ENCODE measurements around the gene VPS41. TPM values are rescaled to one million over a fixed set of nuclear protein-coding genes. Genes with fewer than 3 reads are reported as not detected.

VPS41 gene
- total and polyA plus RNA-seq, 4 donors: 9.2 to 24.1 (median 16.1) TPM

DNA sequence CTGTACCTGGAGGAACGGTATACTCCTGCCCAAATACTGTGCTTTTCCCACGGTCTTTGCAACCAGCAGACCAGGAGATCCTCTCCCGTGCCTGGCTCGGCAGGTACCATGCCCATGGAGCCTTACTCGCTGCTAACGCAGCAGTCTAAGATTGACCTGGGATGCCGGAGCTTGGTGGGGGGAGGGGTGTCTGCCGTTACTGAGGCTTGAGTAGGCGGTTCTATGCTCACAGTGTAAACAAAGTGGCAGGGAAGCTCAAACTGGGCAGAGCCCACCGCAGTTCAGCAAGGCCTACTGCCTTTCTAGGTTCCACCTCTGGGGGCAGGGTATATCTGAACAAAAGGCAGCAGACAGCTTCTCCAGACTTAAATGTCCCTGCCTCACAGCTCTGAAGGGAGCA is 22.7 kb downstream of the VPS41 start:
- H3K4me1 ChIP-seq (ENCODE audit: control insufficient read depth in 4 of 4, insufficient read depth in 4 of 4, low read length in 3 of 4): no peaks in the 10 kb centered on the region
- H3K9me3 ChIP-seq (ENCODE audit: control insufficient read depth in 4 of 4, low read length in 3 of 4): no peaks in the 10 kb centered on the region
- 97% methylated on average over 10 of the region's 10 CpGs for WGBS
- H3K27me3 ChIP-seq (ENCODE audit: control insufficient read depth in 4 of 4, insufficient read depth in 4 of 4, low read length in 3 of 4): no peaks in the 10 kb centered on the region
- H3K4me3 ChIP-seq (ENCODE audit: low read depth in 1 of 3, low read length in 3 of 3): no peak overlapping the region
- peaks cover 0 to 2% (median 0%) of the 10 kb centered on the region in 4 donors for H3K36me3 ChIP-seq (ENCODE audit: control insufficient read depth in 4 of 4, insufficient read depth in 3 of 4, low read depth in 1 of 4, low read length in 3 of 4)
- no peak overlapping the region for H3K9ac ChIP-seq (ENCODE audit: low read depth in 1 of 2, low read length in 2 of 2)
- no peak for TF ChIP-seq NR2F2 (IDR thresholded peaks at IDR 0.05)
- TF ChIP-seq ZBTB33 (IDR thresholded peaks at IDR 0.05): no peak
- DNase-seq (ENCODE audit: low spot score): no peak
- H3K27ac ChIP-seq (ENCODE audit: low read depth in 1 of 2, low read length in 2 of 2): no peak overlapping the region

DNA sequence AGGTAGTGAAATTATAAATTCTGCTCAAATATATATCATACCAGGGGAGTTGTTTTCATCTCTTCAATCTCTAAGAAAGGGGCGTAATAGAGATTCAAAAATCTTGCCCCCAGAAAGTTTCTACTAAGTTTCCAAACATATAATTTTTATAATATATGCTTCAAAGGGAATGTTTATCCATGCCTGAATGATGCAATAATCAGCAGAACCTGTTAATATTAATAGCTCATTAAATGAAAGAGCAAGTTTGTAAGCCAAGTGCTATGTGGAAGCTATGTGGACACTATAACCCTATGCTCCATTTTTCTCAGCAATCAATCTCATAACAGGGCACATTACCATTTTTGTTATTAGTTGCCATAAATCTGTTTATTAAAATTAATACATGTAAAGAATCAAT is 25.3 kb downstream of the VPS41 start:
- no peak overlapping the region for H3K4me3 ChIP-seq (ENCODE audit: low read depth in 1 of 3, low read length in 3 of 3)
- no peak overlapping the region for H3K27ac ChIP-seq (ENCODE audit: low read depth in 1 of 2, low read length in 2 of 2)
- 96% methylated on average over 1 of the region's 1 CpG for WGBS
- no peak for DNase-seq (ENCODE audit: low spot score)
- H3K9me3 ChIP-seq (ENCODE audit: control insufficient read depth in 4 of 4, low read length in 3 of 4): no peaks in the 10 kb centered on the region
- no peak overlapping the region for H3K9ac ChIP-seq (ENCODE audit: low read depth in 1 of 2, low read length in 2 of 2)
- H3K4me1 ChIP-seq (ENCODE audit: control insufficient read depth in 4 of 4, insufficient read depth in 4 of 4, low read length in 3 of 4): no peaks in the 10 kb centered on the region
- peaks cover 0 to 2% (median 0%) of the 10 kb centered on the region in 4 donors for H3K36me3 ChIP-seq (ENCODE audit: control insufficient read depth in 4 of 4, insufficient read depth in 3 of 4, low read depth in 1 of 4, low read length in 3 of 4)
- no peaks in the 10 kb centered on the region for H3K27me3 ChIP-seq (ENCODE audit: control insufficient read depth in 4 of 4, insufficient read depth in 4 of 4, low read length in 3 of 4)
- TF ChIP-seq, protein P1, sequence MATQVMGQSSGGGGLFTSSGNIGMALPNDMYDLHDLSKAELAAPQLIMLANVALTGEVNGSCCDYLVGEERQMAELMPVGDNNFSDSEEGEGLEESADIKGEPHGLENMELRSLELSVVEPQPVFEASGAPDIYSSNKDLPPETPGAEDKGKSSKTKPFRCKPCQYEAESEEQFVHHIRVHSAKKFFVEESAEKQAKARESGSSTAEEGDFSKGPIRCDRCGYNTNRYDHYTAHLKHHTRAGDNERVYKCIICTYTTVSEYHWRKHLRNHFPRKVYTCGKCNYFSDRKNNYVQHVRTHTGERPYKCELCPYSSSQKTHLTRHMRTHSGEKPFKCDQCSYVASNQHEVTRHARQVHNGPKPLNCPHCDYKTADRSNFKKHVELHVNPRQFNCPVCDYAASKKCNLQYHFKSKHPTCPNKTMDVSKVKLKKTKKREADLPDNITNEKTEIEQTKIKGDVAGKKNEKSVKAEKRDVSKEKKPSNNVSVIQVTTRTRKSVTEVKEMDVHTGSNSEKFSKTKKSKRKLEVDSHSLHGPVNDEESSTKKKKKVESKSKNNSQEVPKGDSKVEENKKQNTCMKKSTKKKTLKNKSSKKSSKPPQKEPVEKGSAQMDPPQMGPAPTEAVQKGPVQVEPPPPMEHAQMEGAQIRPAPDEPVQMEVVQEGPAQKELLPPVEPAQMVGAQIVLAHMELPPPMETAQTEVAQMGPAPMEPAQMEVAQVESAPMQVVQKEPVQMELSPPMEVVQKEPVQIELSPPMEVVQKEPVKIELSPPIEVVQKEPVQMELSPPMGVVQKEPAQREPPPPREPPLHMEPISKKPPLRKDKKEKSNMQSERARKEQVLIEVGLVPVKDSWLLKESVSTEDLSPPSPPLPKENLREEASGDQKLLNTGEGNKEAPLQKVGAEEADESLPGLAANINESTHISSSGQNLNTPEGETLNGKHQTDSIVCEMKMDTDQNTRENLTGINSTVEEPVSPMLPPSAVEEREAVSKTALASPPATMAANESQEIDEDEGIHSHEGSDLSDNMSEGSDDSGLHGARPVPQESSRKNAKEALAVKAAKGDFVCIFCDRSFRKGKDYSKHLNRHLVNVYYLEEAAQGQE (IDR thresholded peaks at IDR 0.05): no peak
- TF ChIP-seq SP1 (IDR thresholded peaks at IDR 0.05) (no peak), ATF3 (IDR thresholded peaks at IDR 0.05) (no peak), EGR1 (IDR thresholded peaks at IDR 0.05; ENCODE audit: low read depth in 2 of 2) (no peak), JUND (IDR thresholded peaks at IDR 0.05) (no peak), NR2F2 (IDR thresholded peaks at IDR 0.05) (no peak), TAF1 (conservative IDR thresholded peaks at IDR 0.05) (no peak), GABPA (IDR thresholded peaks at IDR 0.05 in 1 of 2, conservative IDR thresholded peaks at IDR 0.05 in 1 of 2) (no peak), RAD21 (IDR thresholded peaks at IDR 0.05) (no peak), RXRA (IDR thresholded peaks at IDR 0.05) (no peak), HNF4G (IDR thresholded peaks at IDR 0.05) (no peak)
- TF ChIP-seq, protein P2, sequence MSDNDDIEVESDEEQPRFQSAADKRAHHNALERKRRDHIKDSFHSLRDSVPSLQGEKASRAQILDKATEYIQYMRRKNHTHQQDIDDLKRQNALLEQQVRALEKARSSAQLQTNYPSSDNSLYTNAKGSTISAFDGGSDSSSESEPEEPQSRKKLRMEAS (IDR thresholded peaks at IDR 0.05): no peak
- TF ChIP-seq, protein P3, sequence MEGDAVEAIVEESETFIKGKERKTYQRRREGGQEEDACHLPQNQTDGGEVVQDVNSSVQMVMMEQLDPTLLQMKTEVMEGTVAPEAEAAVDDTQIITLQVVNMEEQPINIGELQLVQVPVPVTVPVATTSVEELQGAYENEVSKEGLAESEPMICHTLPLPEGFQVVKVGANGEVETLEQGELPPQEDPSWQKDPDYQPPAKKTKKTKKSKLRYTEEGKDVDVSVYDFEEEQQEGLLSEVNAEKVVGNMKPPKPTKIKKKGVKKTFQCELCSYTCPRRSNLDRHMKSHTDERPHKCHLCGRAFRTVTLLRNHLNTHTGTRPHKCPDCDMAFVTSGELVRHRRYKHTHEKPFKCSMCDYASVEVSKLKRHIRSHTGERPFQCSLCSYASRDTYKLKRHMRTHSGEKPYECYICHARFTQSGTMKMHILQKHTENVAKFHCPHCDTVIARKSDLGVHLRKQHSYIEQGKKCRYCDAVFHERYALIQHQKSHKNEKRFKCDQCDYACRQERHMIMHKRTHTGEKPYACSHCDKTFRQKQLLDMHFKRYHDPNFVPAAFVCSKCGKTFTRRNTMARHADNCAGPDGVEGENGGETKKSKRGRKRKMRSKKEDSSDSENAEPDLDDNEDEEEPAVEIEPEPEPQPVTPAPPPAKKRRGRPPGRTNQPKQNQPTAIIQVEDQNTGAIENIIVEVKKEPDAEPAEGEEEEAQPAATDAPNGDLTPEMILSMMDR (IDR thresholded peaks at IDR 0.05; ENCODE audit: low read depth, low read length, missing input control): no peak

Data from liver (tissue), 9 donors.